K562 (cell line): Measurements from ENCODE around the gene ACOT9. TPM values are rescaled to one million over a fixed set of nuclear protein-coding genes. Genes with fewer than 3 reads are reported as not detected.

Experiments
- BHLHE40 ChIP-seq: IDR thresholded peaks from 2 replicates; pipeline ENCODE4 v1.6.1; 2011; ENCODE audit warnings: low read length, improper control_type of control experiment
- CBFA2T2 ChIP-seq: fragments of 450-650 bp; conservative IDR thresholded peaks from 2 replicates; pipeline ENCODE4 v1.6.1; 2017; ENCODE audit warnings: mild to moderate bottlenecking
- DPF2 ChIP-seq: fragments of 450-650 bp; IDR thresholded peaks from 2 replicates; pipeline ENCODE4 v1.6.1; 2016
- E2F8 ChIP-seq: fragments of 450-650 bp; IDR thresholded peaks from 2 replicates; pipeline ENCODE4 v1.7.1; 2018; ENCODE audit warnings: mild to moderate bottlenecking, low read depth; ENCODE audit not compliant: partially characterized antibody
- EP300 ChIP-seq: IDR thresholded peaks from 2 replicates; pipeline ENCODE4 v1.6.1; 2012; ENCODE audit warnings: low read length, improper control_type of control experiment
- HES1 ChIP-seq: fragments of 450-650 bp; IDR thresholded peaks from 2 replicates; pipeline ENCODE4 v1.6.1; 2016; ENCODE audit warnings: low read depth, mild to moderate bottlenecking, moderate library complexity
- KAT8 ChIP-seq: fragments of 450-650 bp; IDR thresholded peaks from 2 replicates; pipeline ENCODE4 v1.6.1; 2016; ENCODE audit warnings: low read depth, mild to moderate bottlenecking
- LARP7 ChIP-seq: fragments of 450-650 bp; IDR thresholded peaks from 2 replicates; pipeline ENCODE4 v1.6.1; 2016
- MAFK ChIP-seq: IDR thresholded peaks from 2 replicates; pipeline ENCODE4 v1.6.1; 2011; ENCODE audit warnings: low read length, improper control_type of control experiment
- MTA2 ChIP-seq: fragments of 450-650 bp; IDR thresholded peaks from 2 replicates; pipeline ENCODE4 v1.6.1; 2016; ENCODE audit warnings: low read depth
- MTA3 ChIP-seq: fragments of 450-650 bp; formaldehyde crosslinking; IDR thresholded peaks from 2 replicates; pipeline ENCODE4 v1.6.1; 2017; ENCODE audit warnings: mild to moderate bottlenecking, borderline replicate concordance
- RB1 ChIP-seq: fragments of 450-650 bp; IDR thresholded peaks from 2 replicates; pipeline ENCODE4 v1.6.1; 2017; ENCODE audit warnings: low read depth, mild to moderate bottlenecking
- RHOXF2B ChIP-seq: fragments of 250-450 bp; sonication (Bioruptor Pico); conservative IDR thresholded peaks from 2 replicates; pipeline ENCODE4 v1.5.1; 2021
- SAFB ChIP-seq: fragments of 200-400 bp; formaldehyde crosslinking; IDR thresholded peaks from 2 replicates; pipeline ENCODE4 v1.6.1; 2017; ENCODE audit warnings: low read depth, low read length, borderline replicate concordance
- SLC30A9 ChIP-seq: fragments of 250-450 bp; sonication (Bioruptor Pico); IDR thresholded peaks from 2 replicates; pipeline ENCODE4 v1.8.0; 2022; ENCODE audit warnings: mild to moderate bottlenecking, moderate library complexity
- SNRNP70 ChIP-seq: fragments of 200-400 bp; formaldehyde crosslinking; optimal IDR thresholded peaks from 2 replicates; pipeline ENCODE3; 2017; ENCODE audit warnings: low read depth, low read length
- TCF3 ChIP-seq: sonication (generic); formaldehyde crosslinking; IDR thresholded peaks from 2 replicates; pipeline ENCODE4 v1.4.0; 2020; ENCODE audit warnings: mild to moderate bottlenecking, missing genetic modification reagents
- ZFP91 ChIP-seq: sonication (generic); formaldehyde crosslinking; IDR thresholded peaks from 2 replicates; pipeline ENCODE4 v1.8.0; 2022; ENCODE audit warnings: mild to moderate bottlenecking, missing genetic modification reagents
- ZNF24 ChIP-seq: fragments of 450-650 bp; IDR thresholded peaks from 2 replicates; pipeline ENCODE4 v1.6.1; 2016
- ZNF639 ChIP-seq, 2 experiments: fragments of 200-800 bp in 1 of 2; sonication (Bioruptor generic) in 1 of 2; sonication (generic) in 1 of 2; formaldehyde crosslinking in 1 of 2; IDR thresholded peaks in 1 of 2; conservative IDR thresholded peaks in 1 of 2; 2 replicates each; pipeline versions ENCODE4 v1.5.0 to v1.6.1; 2016 to 2020; ENCODE audit warnings: missing compliant biosample characterization in 1 of 2, missing genetic modification characterization in 1 of 2, missing genetic modification reagents in 1 of 2
- polyA plus RNA-seq, 8 experiments: library from polyadenylated mRNA; depleted of rRNA in 4 of 8; stranded (reverse) in 5 of 8; unstranded in 3 of 8; fragments of >200 nt; fragmentation: Nextera tagmentation in 2 of 8; fragmentation: Illumina TruSeq in 1 of 8; extraction: Ambion mirVana in 2 of 8; extraction: Trizol in 1 of 8; gene quantifications; 2 replicates each; pipeline versions ENCODE4 v1.2.1 to v1.2.3, GENCODE V29; 2011 to 2014; ENCODE audit warnings: inconsistent platforms in 1 of 8, missing spikeins in 1 of 8
- total RNA-seq, 7 experiments: library from RNA; depleted of rRNA in 6 of 7; stranded (reverse); fragments of >200 nt in 6 of 7; fragmentation: Illumina TruSeq in 2 of 7; extraction: Trizol in 2 of 7; gene quantifications; 2 replicates each; pipeline versions ENCODE4 v1.2.1 to v1.2.3, GENCODE V29; 2011 to 2021; ENCODE audit warnings: low replicate concordance in 1 of 7
- TF ChIP-seq, protein P1 (sequence below), 2 experiments: fragments of 450-650 bp; conservative IDR thresholded peaks; 2 replicates each; pipeline ENCODE4 v1.6.1; 2017; ENCODE audit warnings: mild to moderate bottlenecking in 2 of 2, moderate library complexity in 2 of 2
- TF ChIP-seq, protein P2 (sequence below): fragments of 250-450 bp; sonication (Bioruptor Pico); IDR thresholded peaks from 2 replicates; pipeline ENCODE4 v1.5.0; 2021

The ACOT9 gene
- total and polyA plus RNA-seq, 9 of the 15 experiments (the other 6 are each of a cell fraction or from before 2014, with no cell fraction given), result 31.2 to 80.9 (median 45.3) TPM

DNA sequence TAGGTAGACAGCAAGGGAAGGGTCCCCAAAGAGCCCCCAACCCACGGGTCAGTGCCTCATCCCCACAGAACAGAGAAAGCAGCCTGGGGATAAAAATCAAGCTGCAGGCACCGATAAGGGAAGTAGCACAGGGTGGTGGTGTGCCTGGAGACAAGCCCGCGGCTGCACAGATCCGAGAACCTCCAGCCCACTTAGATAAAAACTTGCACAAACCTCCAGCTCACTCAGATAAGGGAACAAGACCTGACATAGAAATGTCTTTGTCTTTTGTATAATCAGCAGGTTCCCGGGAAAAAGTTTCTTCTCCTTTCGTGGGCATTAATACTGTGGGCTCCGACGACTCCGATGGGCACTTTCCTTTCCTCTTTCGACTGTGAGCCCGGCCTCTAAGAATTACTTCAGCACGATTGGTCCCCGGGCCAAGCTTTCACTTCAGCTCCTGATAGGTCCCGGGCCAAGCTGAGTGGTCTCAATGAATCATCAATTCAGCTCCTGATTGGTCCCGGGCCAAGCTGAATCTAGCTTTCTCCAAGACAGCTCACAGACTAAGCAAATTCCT, 43.4 kb downstream of the ACOT9 start (continued):
- TF ChIP-seq ZFP91 (CRISPR knock-in tag) (no peak), DPF2 (peak; percentile 84), HES1 (peak; percentile 90), CBFA2T2 (peak; percentile 92), EP300 (peak; percentile 59), SNRNP70 (no peak), MTA3 (peak; percentile 52; the same call in 1 of the 2 replicates), TCF3 (peak; percentile 88), MTA2 (peak; percentile 85), RB1 (no peak), SLC30A9 (CRISPR knock-in tag) (no peak), BHLHE40 (peak; percentile 75), ZNF24 (no peak), ZNF639 (CRISPR knock-in tag; conservative IDR thresholded peaks at IDR 0.05 in 1 of 2, IDR thresholded peaks at IDR 0.05 in 1 of 2) (peak in 1 of 2 experiments; percentile 64; a peak in 1 of 4 replicates), LARP7 (no peak), SAFB (no peak), E2F8 (peak; percentile 55), RHOXF2B (CRISPR knock-in tag) (no peak), MAFK (no peak), KAT8 (no peak)
- TF ChIP-seq, protein P1, sequence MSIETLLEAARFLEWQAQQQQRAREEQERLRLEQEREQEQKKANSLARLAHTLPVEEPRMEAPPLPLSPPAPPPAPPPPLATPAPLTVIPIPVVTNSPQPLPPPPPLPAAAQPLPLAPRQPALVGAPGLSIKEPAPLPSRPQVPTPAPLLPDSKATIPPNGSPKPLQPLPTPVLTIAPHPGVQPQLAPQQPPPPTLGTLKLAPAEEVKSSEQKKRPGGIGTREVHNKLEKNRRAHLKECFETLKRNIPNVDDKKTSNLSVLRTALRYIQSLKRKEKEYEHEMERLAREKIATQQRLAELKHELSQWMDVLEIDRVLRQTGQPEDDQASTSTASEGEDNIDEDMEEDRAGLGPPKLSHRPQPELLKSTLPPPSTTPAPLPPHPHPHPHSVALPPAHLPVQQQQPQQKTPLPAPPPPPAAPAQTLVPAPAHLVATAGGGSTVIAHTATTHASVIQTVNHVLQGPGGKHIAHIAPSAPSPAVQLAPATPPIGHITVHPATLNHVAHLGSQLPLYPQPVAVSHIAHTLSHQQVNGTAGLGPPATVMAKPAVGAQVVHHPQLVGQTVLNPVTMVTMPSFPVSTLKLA (conservative IDR thresholded peaks at IDR 0.05), result 0 out of 4 replicates have a peak, but pooled peaks of 1 of the 2 experiments have one; percentile 15
- TF ChIP-seq, protein P2, sequence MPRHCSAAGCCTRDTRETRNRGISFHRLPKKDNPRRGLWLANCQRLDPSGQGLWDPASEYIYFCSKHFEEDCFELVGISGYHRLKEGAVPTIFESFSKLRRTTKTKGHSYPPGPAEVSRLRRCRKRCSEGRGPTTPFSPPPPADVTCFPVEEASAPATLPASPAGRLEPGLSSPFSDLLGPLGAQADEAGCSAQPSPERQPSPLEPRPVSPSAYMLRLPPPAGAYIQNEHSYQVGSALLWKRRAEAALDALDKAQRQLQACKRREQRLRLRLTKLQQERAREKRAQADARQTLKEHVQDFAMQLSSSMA (CRISPR knock-in tag), result no peak
